Measurements from ENCODE around the gene DEDD2.
A peak's percentile ranks its signal among the peaks of the same experiment; 100 is the strongest.

- TF ChIP-seq EP300 (conservative IDR thresholded peaks at IDR 0.05; ENCODE audit: poor library complexity, severe bottlenecking) (no peak), CTCF (IDR thresholded peaks at IDR 0.05; ENCODE audit: poor library complexity, severe bottlenecking) (no peak), POLR2AphosphoS5 (IDR thresholded peaks at IDR 0.05) (no peak), SMC3 (conservative IDR thresholded peaks at IDR 0.05; ENCODE audit: poor library complexity) (no peak), TAF1 (IDR thresholded peaks at IDR 0.05; ENCODE audit: low read depth) (peak; percentile 6), REST (IDR thresholded peaks at IDR 0.05; ENCODE audit: borderline replicate concordance) (no peak), RAD21 (conservative IDR thresholded peaks at IDR 0.05) (no peak), EZH2 (IDR thresholded peaks at IDR 0.05; ENCODE audit: borderline replicate concordance, insufficient read depth, low read length, poor library complexity, severe bottlenecking) (no peak), MXI1 (conservative IDR thresholded peaks at IDR 0.05; ENCODE audit: poor library complexity, severe bottlenecking) (no peak)
Measured at GRCh38 chr19:42254089-42254849, 36.8 kb upstream of the DEDD2 start.
